Ovary (tissue), 9 donors: ENCODE results near the gene SLC27A5. TPM values are rescaled to one million over a fixed set of nuclear protein-coding genes. Genes with fewer than 3 reads are reported as not detected.

ENCODE experiments used
- DNase-seq, 5 donors: peaks; one replicate each; pipeline ENCODE4 v3.0.0-alpha.2; 2019 to 2020
- H3K27ac ChIP-seq, 2 donors: fragments of 200-600 bp; one replicate each; pipeline versions ENCODE4 v1.5.1 to v1.8.0; 2019 to 2022
- H3K27me3 ChIP-seq: fragments of 200-600 bp; one replicate; pipeline ENCODE4 v1.8.0; 2022
- H3K36me3 ChIP-seq: fragments of 200-600 bp; sonication (generic); one replicate; pipeline ENCODE4 v1.5.1; 2019
- H3K4me1 ChIP-seq: one replicate; pipeline ENCODE4 v1.8.1; 2013; ENCODE audit warnings: mild to moderate bottlenecking, moderate library complexity; ENCODE audit not compliant: insufficient read depth
- H3K4me3 ChIP-seq: fragments of 200-600 bp; sonication (generic); one replicate; pipeline ENCODE4 v1.5.1; 2017
- H3K9me3 ChIP-seq, 2 donors: fragments of 200-600 bp in 1 of 2; sonication (generic) in 1 of 2; one replicate each; pipeline versions ENCODE4 v1.5.1 to v1.8.1; 2013 to 2019; ENCODE audit warnings: mild to moderate bottlenecking in 1 of 2, moderate library complexity in 1 of 2
- CTCF ChIP-seq, 3 donors: fragments of 450-650 bp in 2 of 3; fragments of 200-600 bp in 1 of 3; IDR thresholded peaks; one replicate each; pipeline versions ENCODE4 v1.5.1 to v1.8.0; 2016 to 2022; ENCODE audit warnings: antibody characterized with exemption in 3 of 3, mild to moderate bottlenecking in 1 of 3
- EP300 ChIP-seq: sonication (generic); formaldehyde crosslinking; IDR thresholded peaks from one replicate; pipeline ENCODE4 v1.6.1; 2017; ENCODE audit warnings: antibody characterized with exemption
- POLR2A ChIP-seq: fragments of 450-650 bp; IDR thresholded peaks from one replicate; pipeline ENCODE4 v1.6.1; 2017; ENCODE audit warnings: antibody characterized with exemption, mild to moderate bottlenecking, moderate library complexity
- WGBS, 3 donors: extraction: QIAGEN DNeasy Blood & Tissue Kit in 1 of 3; methylation state at CpG; one replicate each; pipeline versions ENCODE4 v1.1.5 to v1.1.7; 2013 to 2017; 5-methylcytosine and 5-hydroxymethylcytosine counted together
- intact Hi-C, 4 donors: fragments of 100-400 bp; cut with DNase I; formaldehyde crosslinking; loops; one replicate each; pipeline versions ENCODE4 v1.11.0 to v1.15.1; 2022 to 2023
- polyA plus RNA-seq, 2 donors: library from polyadenylated mRNA; stranded (reverse); fragments of 200-250 nt in 1 of 2; fragments of 350-450 nt in 1 of 2; fragmentation: Illumina TruSeq in 1 of 2; extraction: RNeasy Lipid Tissue Mini Kit (QIAGEN cat#74804) in 1 of 2; gene quantifications; one replicate each; pipeline ENCODE4 v1.2.3, GENCODE V29; 2013 to 2014
- total RNA-seq, 7 donors: library from RNA; depleted of rRNA in 2 of 7; stranded (reverse); fragments of >200 nt in 2 of 7; fragmentation: NEBNext Ultra II Directional in 3 of 7; extraction: Animal tissue kit (Norgen Biotek cat#: 25700) in 3 of 7; gene quantifications; one replicate each; pipeline versions ENCODE4 v1.1.0 to v1.2.4, GENCODE V29; 2016 to 2023
- donor health status: DM: no; HTN: no; CAD: no; lungs with moderate emphysema.
- donor health status: DM: no; HTN: no; CAD: no.
- donor health status: Bipolar disorder and iron deficiency.
- donor health status: DM: yes; HTN: yes; CAD: no.
- donor health status: DM: no; HTN: no; CAD: no.
- donor health status: DM: yes; HTN: yes; CAD: no.

Gene SLC27A5
- total and polyA plus RNA-seq, 9 donors, result 0.70 to 14.8 (median 11.1) TPM

- no peak for DNase-seq
- Histone ChIP-seq H3K9me3 (no peaks in the 10 kb centered on the region), H3K27me3 (no peaks in the 10 kb centered on the region), H3K27ac (no peak overlapping the region), H3K4me1 (peaks cover 6% of the 10 kb centered on the region), H3K4me3 (no peak overlapping the region), H3K36me3 (no peaks in the 10 kb centered on the region)
- intact Hi-C loops, result no loop called here
- TF ChIP-seq EP300, result no peak
- no peak for TF ChIP-seq POLR2A
- WGBS, 3 donors, result 84 to 91% (median 84%) methylated on average over 17 of the region's 17 CpGs
These were observed 42.4 kb downstream of the SLC27A5 start for GRCh38 chr19:58469241-58470013.

- H3K4me1 ChIP-seq, result peaks cover 6% of the 10 kb centered on the region
- 46 to 59% (median 49%) methylated on average over 5 of the region's 5 CpGs for WGBS, 3 donors
- intact Hi-C loops, result no loop called here
- no peaks in the 10 kb centered on the region for H3K36me3 ChIP-seq
- H3K4me3 ChIP-seq, result no peak overlapping the region
- TF ChIP-seq POLR2A, result no peak
- no peak for TF ChIP-seq CTCF (IDR thresholded peaks at IDR 0.05)
- TF ChIP-seq EP300, result no peak
- no peak overlapping the region for H3K27ac ChIP-seq
- no peaks in the 10 kb centered on the region for H3K27me3 ChIP-seq
- DNase-seq, result no peak
- no peaks in the 10 kb centered on the region for H3K9me3 ChIP-seq
These were observed 43.5 kb downstream of the SLC27A5 start for GRCh38 chr19:58468216-58468839.

- intact Hi-C loops, result no loop called here
- peak within 1 kb of the TSS; percentile 62 for H3K4me3 ChIP-seq
- TF ChIP-seq CTCF (IDR thresholded peaks at IDR 0.05) (no peak), POLR2A (peak; percentile 42), EP300 (no peak)
These were observed 44.8 kb downstream of the SLC27A5 start, which contains the start of gene ZNF324 for GRCh38 chr19:58466760-58467589. Gene ZNF324, plus strand, starts transcription at chr19:58467080. Its CDS starts 2,106 bp downstream, at chr19:58469186.

GRCh38 chr19:58466089-58466759 lies 45.6 kb downstream of the SLC27A5 start:
- WGBS, 3 donors, result 27 to 41% (median 31%) methylated on average over 18 to 20 of the region's 20 CpGs
- Histone ChIP-seq H3K4me3 (peak overlapping the region; percentile 62), H3K27me3 (no peaks in the 10 kb centered on the region), H3K4me1 (peaks cover 6% of the 10 kb centered on the region), H3K36me3 (no peaks in the 10 kb centered on the region), H3K9me3 (no peaks in the 10 kb centered on the region), H3K27ac (no peak overlapping the region)
- intact Hi-C loops, result no loop called here
- no peak for DNase-seq
- no peak for TF ChIP-seq EP300

More at GRCh38 chr19:58466760-58467589, 44.8 kb downstream of the SLC27A5 start, which contains the start of gene ZNF324:
- peak within 1 kb of the TSS in 1 of 2 donors; percentile 44 for H3K27ac ChIP-seq
- no peaks in the 10 kb centered on the region for H3K27me3 ChIP-seq
- DNase-seq, result peak; percentile 97 to 98 (median 98)
- 0 to 1% (median 0%) methylated on average over 52 to 92 of the region's 92 CpGs for WGBS, 3 donors
- H3K4me1 ChIP-seq, result peaks cover 6% of the 10 kb centered on the region
- no peaks in the 10 kb centered on the region for H3K36me3 ChIP-seq
- no peaks in the 10 kb centered on the region for H3K9me3 ChIP-seq

GRCh38 chr19:58460039-58460438 lies 51.8 kb downstream of the SLC27A5 start:
- WGBS, 3 donors, result 85 to 93% (median 93%) methylated on average over 2 of the region's 2 CpGs
- TF ChIP-seq POLR2A, result no peak
- no peak for TF ChIP-seq EP300
- TF ChIP-seq CTCF (IDR thresholded peaks at IDR 0.05), result no peak

More at GRCh38 chr19:58460039-58460438, 51.8 kb downstream of the SLC27A5 start:
- no peaks in the 10 kb centered on the region for H3K9me3 ChIP-seq
- DNase-seq, result no peak
- no peak overlapping the region for H3K27ac ChIP-seq
- H3K4me3 ChIP-seq, result no peak overlapping the region
- H3K27me3 ChIP-seq, result no peaks in the 10 kb centered on the region
- H3K36me3 ChIP-seq, result no peaks in the 10 kb centered on the region
- intact Hi-C loops, result no loop called here
- H3K4me1 ChIP-seq, result no peaks in the 10 kb centered on the region
